RWPE2 (cell line): ENCODE results near the gene WNT3A.

Source experiments
- ATAC-seq: fragments of 200-7000 bp; cut with Tn5 transposase; 3 replicates; pipeline ENCODE4 v1.9.1; 2021; ENCODE audit warnings: low read depth
- DNase-seq: peaks from one replicate; pipeline ENCODE4 v3.0.0-alpha.2; 2020; ENCODE audit warnings: low spot score
- H3K27ac ChIP-seq: fragments of 450-650 bp; 2 replicates; pipeline ENCODE4 v1.5.1; 2017; ENCODE audit warnings: mild to moderate bottlenecking; ENCODE audit not compliant: poor library complexity, severe bottlenecking
- H3K27me3 ChIP-seq: fragments of 250-450 bp; sonication (Bioruptor Pico); 2 replicates; pipeline ENCODE4 v1.5.1; 2021; ENCODE audit warnings: mild to moderate bottlenecking, moderate library complexity; ENCODE audit not compliant: insufficient read depth, poor library complexity, severe bottlenecking
- H3K36me3 ChIP-seq: fragments of 250-450 bp; sonication (Bioruptor Pico); 2 replicates; pipeline ENCODE4 v1.5.1; 2020; ENCODE audit warnings: low read depth, mild to moderate bottlenecking, moderate library complexity
- H3K4me1 ChIP-seq: fragments of 250-450 bp; sonication (Bioruptor Pico); 2 replicates; pipeline ENCODE4 v1.5.1; 2021; ENCODE audit warnings: mild to moderate bottlenecking, moderate library complexity; ENCODE audit not compliant: insufficient read depth, poor library complexity, severe bottlenecking
- H3K4me3 ChIP-seq: fragments of 250-450 bp; sonication (Bioruptor Pico); 2 replicates; pipeline ENCODE4 v1.5.1; 2021; ENCODE audit warnings: mild to moderate bottlenecking, moderate library complexity; ENCODE audit not compliant: severe bottlenecking
- H3K9me3 ChIP-seq: fragments of 250-450 bp; sonication (Bioruptor Pico); 2 replicates; pipeline ENCODE4 v1.5.1; 2021; ENCODE audit warnings: mild to moderate bottlenecking, moderate library complexity; ENCODE audit not compliant: severe bottlenecking
- CTCF ChIP-seq: fragments of 450-650 bp; IDR thresholded peaks from one replicate; pipeline ENCODE4 v1.5.1; 2017; ENCODE audit warnings: mild to moderate bottlenecking, moderate library complexity; ENCODE audit not compliant: poor library complexity, severe bottlenecking

WNT3A gene

GRCh38 chr1:227994632-227995300, 12.0 kb upstream of the WNT3A start:
- Histone ChIP-seq H3K36me3 (no peaks in the 10 kb centered on the region), H3K4me3 (no peak overlapping the region), H3K4me1 (no peaks in the 10 kb centered on the region), H3K27ac (no peak overlapping the region), H3K27me3 (no peaks in the 10 kb centered on the region), H3K9me3 (no peaks in the 10 kb centered on the region)
- ATAC-seq (no peak), DNase-seq (no peak)
- TF ChIP-seq CTCF, result no peak

GRCh38 chr1:227996187-227996950, 10.4 kb upstream of the WNT3A start:
- no peak for TF ChIP-seq CTCF
- no peak for ATAC-seq
- Histone ChIP-seq H3K36me3 (no peaks in the 10 kb centered on the region), H3K4me3 (no peak overlapping the region), H3K27me3 (no peaks in the 10 kb centered on the region), H3K9me3 (no peaks in the 10 kb centered on the region), H3K27ac (no peak overlapping the region), H3K4me1 (no peaks in the 10 kb centered on the region)
- DNase-seq, result no peak

- Histone ChIP-seq H3K27ac (no peak overlapping the region), H3K4me3 (no peak overlapping the region)
These were observed 8.3 kb upstream of the WNT3A start for GRCh38 chr1:227998374-227999055.

GRCh38 chr1:227999056-227999930, 7.5 kb upstream of the WNT3A start:
- DNase-seq (no peak), ATAC-seq (peak; percentile 94)
- Histone ChIP-seq H3K4me1 (no peaks in the 10 kb centered on the region), H3K27me3 (no peaks in the 10 kb centered on the region), H3K9me3 (no peaks in the 10 kb centered on the region), H3K4me3 (no peak overlapping the region), H3K36me3 (no peaks in the 10 kb centered on the region), H3K27ac (no peak overlapping the region)
- TF ChIP-seq CTCF, result peak; percentile 72

More at GRCh38 chr1:227998374-227999055, 8.3 kb upstream of the WNT3A start:
- H3K27me3 ChIP-seq, result no peaks in the 10 kb centered on the region
- DNase-seq (no peak), ATAC-seq (no peak)
- no peak for TF ChIP-seq CTCF
- H3K9me3 ChIP-seq, result no peaks in the 10 kb centered on the region
- H3K36me3 ChIP-seq, result no peaks in the 10 kb centered on the region
- H3K4me1 ChIP-seq, result no peaks in the 10 kb centered on the region
